Fibroblast of the aortic adventitia (primary cell): ENCODE results near the gene SLC17A5. TPM values are rescaled to one million over a fixed set of nuclear protein-coding genes. Genes with fewer than 3 reads are reported as not detected.

ENCODE experiments used
- DNase-seq: peaks from one replicate; pipeline ENCODE4 v3.0.0-alpha.2; 2010; ENCODE audit warnings: low read depth
- H3K4me3 ChIP-seq: 2 replicates; pipeline ENCODE4 v1.5.1; 2011; ENCODE audit warnings: low read depth, mild to moderate bottlenecking, control low read depth, low read length, moderate library complexity
- total RNA-seq: library from RNA; depleted of rRNA; stranded (reverse); fragments of >200 nt; gene quantifications from 2 replicates; pipeline ENCODE4 v1.2.3, GENCODE V29; 2012; ENCODE audit warnings: low replicate concordance
- TF ChIP-seq, protein P1 (sequence below): IDR thresholded peaks from 2 replicates; pipeline ENCODE4 v1.5.1; 2011; ENCODE audit warnings: mild to moderate bottlenecking, low read length, control low read depth, inconsistent platforms; ENCODE audit not compliant: insufficient read depth

Gene SLC17A5
- total RNA-seq = 13.8 and 38.2 TPM in 2 replicates

GRCh38 chr6:73653571-73654424, at the start of gene SLC17A5:
Gene SLC17A5, minus strand, starts transcription at chr6:73653992. Its CDS starts 106 bp downstream, at chr6:73653886.
- TF ChIP-seq, protein P1, sequence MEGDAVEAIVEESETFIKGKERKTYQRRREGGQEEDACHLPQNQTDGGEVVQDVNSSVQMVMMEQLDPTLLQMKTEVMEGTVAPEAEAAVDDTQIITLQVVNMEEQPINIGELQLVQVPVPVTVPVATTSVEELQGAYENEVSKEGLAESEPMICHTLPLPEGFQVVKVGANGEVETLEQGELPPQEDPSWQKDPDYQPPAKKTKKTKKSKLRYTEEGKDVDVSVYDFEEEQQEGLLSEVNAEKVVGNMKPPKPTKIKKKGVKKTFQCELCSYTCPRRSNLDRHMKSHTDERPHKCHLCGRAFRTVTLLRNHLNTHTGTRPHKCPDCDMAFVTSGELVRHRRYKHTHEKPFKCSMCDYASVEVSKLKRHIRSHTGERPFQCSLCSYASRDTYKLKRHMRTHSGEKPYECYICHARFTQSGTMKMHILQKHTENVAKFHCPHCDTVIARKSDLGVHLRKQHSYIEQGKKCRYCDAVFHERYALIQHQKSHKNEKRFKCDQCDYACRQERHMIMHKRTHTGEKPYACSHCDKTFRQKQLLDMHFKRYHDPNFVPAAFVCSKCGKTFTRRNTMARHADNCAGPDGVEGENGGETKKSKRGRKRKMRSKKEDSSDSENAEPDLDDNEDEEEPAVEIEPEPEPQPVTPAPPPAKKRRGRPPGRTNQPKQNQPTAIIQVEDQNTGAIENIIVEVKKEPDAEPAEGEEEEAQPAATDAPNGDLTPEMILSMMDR = no peak
- H3K4me3 ChIP-seq = peak within 1 kb of the TSS; percentile 94
- peak; percentile 90 for DNase-seq

DNA sequence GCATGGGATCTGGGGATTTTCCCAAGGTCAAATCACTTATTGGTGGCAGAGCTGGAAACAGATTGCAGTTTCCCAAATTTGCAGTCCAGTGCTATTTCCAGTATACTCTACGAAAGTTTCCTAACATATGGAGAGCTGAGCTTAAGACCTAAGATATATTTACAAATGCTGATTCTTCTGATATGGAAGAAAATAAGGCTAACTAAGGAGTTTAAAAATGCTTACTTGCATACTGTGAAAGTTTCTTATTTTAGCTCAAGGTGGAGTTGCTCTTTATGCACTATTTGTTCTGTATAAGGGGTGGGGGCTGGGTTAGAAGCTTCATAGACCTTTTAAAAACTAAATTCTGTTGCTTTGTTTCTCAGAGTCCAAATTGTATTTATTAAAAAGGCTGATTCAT, 49.7 kb upstream of the SLC17A5 start:
- no peak overlapping the region for H3K4me3 ChIP-seq
- DNase-seq = no peak
- TF ChIP-seq, protein P1 = no peak

- TF ChIP-seq, protein P1 = no peak
- no peak overlapping the region for H3K4me3 ChIP-seq
- no peak for DNase-seq
Measured at GRCh38 chr6:73702444-73702843, 48.7 kb upstream of the SLC17A5 start.

GRCh38 chr6:73699676-73700459, 46.1 kb upstream of the SLC17A5 start:
- no peak overlapping the region for H3K4me3 ChIP-seq
- no peak for DNase-seq
- TF ChIP-seq, protein P1 = no peak

GRCh38 chr6:73696966-73697655, 43.3 kb upstream of the SLC17A5 start:
- H3K4me3 ChIP-seq = peak overlapping the region; percentile 71
- no peak for DNase-seq
- TF ChIP-seq, protein P1 = no peak

- peak within 1 kb of the TSS; percentile 71 for H3K4me3 ChIP-seq
- peak; percentile 83 for DNase-seq
- TF ChIP-seq, protein P1 = no peak
Measured at GRCh38 chr6:73695619-73696421, 42.0 kb upstream of the SLC17A5 start, which contains the start of gene CD109. Gene CD109, plus strand, starts transcription at chr6:73696203. Its CDS starts 13 bp downstream, at chr6:73696216.
